Ammon's horn (tissue), 1 donor: ENCODE data around the gene UPF2.
"Not testable (repeated sequence)": the region's sequence is repeated elsewhere in the genome, so short reads cannot be mapped to it uniquely, and the experiment has no call there.

Experiments
- DNase-seq: peaks from one replicate; pipeline ENCODE4 v3.0.0-alpha.2; 2016; ENCODE audit warnings: low spot score

Gene UPF2

GRCh38 chr10:12042409-12042796 lies 206 bp downstream of the UPF2 start:
- no peak for DNase-seq

GRCh38 chr10:12041766-12042408 lies 722 bp downstream of the UPF2 start:
- peak; percentile 16 for DNase-seq

GRCh38 chr10:12036073-12036655 lies 6.4 kb downstream of the UPF2 start:
- DNase-seq = no peak

GRCh38 chr10:12031404-12031803 lies 11.2 kb downstream of the UPF2 start:
- DNase-seq = no peak

GRCh38 chr10:12027539-12027938 lies 15.1 kb downstream of the UPF2 start:
- no peak for DNase-seq

- DNase-seq = no peak
These were observed 17.0 kb downstream of the UPF2 start for GRCh38 chr10:12025591-12025990.

- no peak for DNase-seq
These were observed 19.9 kb downstream of the UPF2 start for GRCh38 chr10:12022580-12023257.

GRCh38 chr10:12020574-12020973 lies 22.0 kb downstream of the UPF2 start:
- DNase-seq = no peak

GRCh38 chr10:12019283-12019971 lies 23.2 kb downstream of the UPF2 start:
- DNase-seq = no peak

GRCh38 chr10:12018438-12019282 lies 23.9 kb downstream of the UPF2 start:
- DNase-seq = no peak

- DNase-seq = no peak
These were observed 28.7 kb downstream of the UPF2 start for GRCh38 chr10:12013926-12014325.

- not testable (repeated sequence) for DNase-seq
These were observed 29.2 kb downstream of the UPF2 start for GRCh38 chr10:12013391-12013790.

GRCh38 chr10:12010353-12010752 lies 32.3 kb downstream of the UPF2 start:
- DNase-seq = no peak

GRCh38 chr10:12008842-12009241 lies 33.8 kb downstream of the UPF2 start:
- DNase-seq = not testable (repeated sequence)

- DNase-seq = no peak
These were observed 35.9 kb downstream of the UPF2 start for GRCh38 chr10:12006671-12007070.

- DNase-seq = no peak
These were observed 48.7 kb downstream of the UPF2 start for GRCh38 chr10:11993834-11994468.

- no peak for DNase-seq
These were observed 53.7 kb downstream of the UPF2 start for GRCh38 chr10:11988924-11989323.

- peak; percentile 89 for DNase-seq
These were observed 55.9 kb downstream of the UPF2 start for GRCh38 chr10:11986593-11987216.

GRCh38 chr10:11982253-11982652 lies 60.4 kb downstream of the UPF2 start:
- DNase-seq = no peak

- DNase-seq = no peak
These were observed 66.8 kb downstream of the UPF2 start for GRCh38 chr10:11975795-11976194.

GRCh38 chr10:11972523-11972922 lies 70.1 kb downstream of the UPF2 start:
- DNase-seq = not testable (repeated sequence)
